Frontal cortex (tissue), 4 donors: Measurements from ENCODE around the gene PAX2. TPM values are rescaled to one million over a fixed set of nuclear protein-coding genes. Genes with fewer than 3 reads are reported as not detected.
A peak's percentile ranks its signal among the peaks of the same experiment; 100 is the strongest.

Source experiments
- DNase-seq, 2 donors: peaks; one replicate each; pipeline ENCODE4 v3.0.0; 2012; ENCODE audit warnings: low spot score in 2 of 2
- FAIRE-seq: peaks from 2 replicates; lab custom pipeline; 2012; peaks lifted over from hg19 to GRCh38; lab: Jason Lieb, UNC
- total RNA-seq: library from RNA; depleted of rRNA; stranded (reverse); fragments of >200 nt; gene quantifications from one replicate; pipeline ENCODE4 v1.2.3, GENCODE V29; 2014
- donor health status: control.
- donor health status: control.
- donor health status: control.

Gene PAX2
- total RNA-seq, 1 donor from 2014 or later = not detected

DNA sequence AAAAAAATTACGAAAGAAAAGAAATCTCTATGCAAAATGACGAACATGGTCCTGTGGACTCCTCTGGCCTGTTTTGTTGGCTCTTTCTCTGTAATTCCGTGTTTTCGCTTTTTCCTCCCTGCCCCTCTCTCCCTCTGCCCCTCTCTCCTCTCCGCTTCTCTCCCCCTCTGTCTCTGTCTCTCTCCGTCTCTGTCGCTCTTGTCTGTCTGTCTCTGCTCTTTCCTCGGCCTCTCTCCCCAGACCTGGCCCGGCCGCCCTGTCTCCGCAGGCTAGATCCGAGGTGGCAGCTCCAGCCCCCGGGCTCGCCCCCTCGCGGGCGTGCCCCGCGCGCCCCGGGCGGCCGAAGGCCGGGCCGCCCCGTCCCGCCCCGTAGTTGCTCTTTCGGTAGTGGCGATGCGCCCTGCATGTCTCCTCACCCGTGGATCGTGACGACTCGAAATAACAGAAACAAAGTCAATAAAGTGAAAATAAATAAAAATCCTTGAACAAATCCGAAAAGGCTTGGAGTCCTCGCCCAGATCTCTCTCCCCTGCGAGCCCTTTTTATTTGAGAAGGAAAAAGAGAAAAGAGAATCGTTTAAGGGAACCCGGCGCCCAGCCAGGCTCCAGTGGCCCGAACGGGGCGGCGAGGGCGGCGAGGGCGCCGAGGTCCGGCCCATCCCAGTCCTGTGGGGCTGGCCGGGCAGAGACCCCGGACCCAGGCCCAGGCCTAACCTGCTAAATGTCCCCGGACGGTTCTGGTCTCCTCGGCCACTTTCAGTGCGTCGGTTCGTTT lies 83.9 kb downstream of the PAX2 start:
- DNase-seq = peak in 1 of 2 donors; percentile 28
- no peak for FAIRE-seq

GRCh38 chr10:100829933-100830727 lies 84.7 kb downstream of the PAX2 start:
- FAIRE-seq (no peak), DNase-seq (no peak)

GRCh38 chr10:100830728-100831111 lies 85.3 kb downstream of the PAX2 start:
- DNase-seq = no peak
- FAIRE-seq = no peak

DNA sequence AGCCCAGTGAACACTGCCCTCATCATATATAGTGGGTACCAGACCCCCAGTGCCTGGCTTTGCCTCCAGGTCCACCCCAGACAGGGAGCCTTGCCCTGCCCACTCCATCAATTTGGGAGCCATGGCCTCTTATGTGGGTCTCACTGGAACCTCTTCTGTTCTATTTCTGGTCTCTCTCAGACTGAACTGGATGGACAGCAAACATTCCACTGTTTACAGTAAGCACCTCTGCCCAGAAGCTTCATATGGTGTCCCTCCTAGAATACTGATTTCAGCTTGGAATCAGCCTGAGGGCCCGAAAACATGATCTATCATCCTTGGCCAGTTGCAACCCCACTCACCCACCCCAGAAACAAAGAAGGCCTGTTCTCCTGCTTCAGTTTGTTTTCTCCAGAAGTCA lies 86.4 kb downstream of the PAX2 start:
- no peak for FAIRE-seq
- DNase-seq = no peak

GRCh38 chr10:100835810-100836209 lies 90.4 kb downstream of the PAX2 start:
- FAIRE-seq = no peak

DNA sequence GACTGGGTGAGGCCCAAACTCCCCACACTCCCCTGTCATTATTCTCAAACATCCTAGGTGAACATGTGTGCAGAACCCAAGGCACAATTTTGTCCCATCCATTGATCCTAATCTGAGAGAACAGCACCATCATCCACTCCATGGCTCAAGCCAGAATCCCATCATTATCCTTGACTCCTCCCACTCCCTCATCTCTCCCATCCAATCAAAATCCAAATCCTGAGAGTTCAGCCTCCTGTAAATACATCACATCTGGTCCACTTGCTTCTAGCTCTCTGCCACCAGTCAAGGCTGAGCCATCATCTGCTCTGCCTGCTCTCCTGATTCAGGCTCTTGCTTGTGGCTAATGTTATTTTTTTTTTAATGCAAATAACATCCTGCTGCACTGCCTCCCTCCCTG lies 91.5 kb downstream of the PAX2 start:
- FAIRE-seq = no peak
- no peak for DNase-seq

More at GRCh38 chr10:100835810-100836209, 90.4 kb downstream of the PAX2 start:
- DNase-seq = no peak

- DNase-seq (no peak), FAIRE-seq (no peak)
Measured at GRCh38 chr10:100837300-100837699, 91.9 kb downstream of the PAX2 start.

GRCh38 chr10:100838986-100839385 lies 93.6 kb downstream of the PAX2 start:
- FAIRE-seq (no peak), DNase-seq (no peak)

DNA sequence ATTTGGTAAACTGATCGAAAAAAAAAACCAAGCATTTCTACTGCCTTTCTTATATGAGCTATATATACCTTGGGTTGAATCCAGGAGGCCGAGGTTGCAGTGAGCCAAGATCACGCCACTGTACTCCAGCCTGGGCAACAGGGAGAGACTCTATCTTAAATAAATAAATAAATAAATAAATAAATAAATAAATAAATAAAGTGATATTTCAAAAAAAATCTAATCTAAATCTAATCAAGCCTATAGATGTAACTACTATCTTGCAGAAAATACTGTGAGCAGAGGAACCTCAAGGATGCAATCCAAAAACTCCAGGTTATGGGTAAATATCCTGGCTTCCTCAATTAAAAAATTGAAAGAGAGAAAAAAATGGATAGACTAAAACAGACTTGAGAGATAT lies 96.1 kb downstream of the PAX2 start:
- FAIRE-seq = no peak
- no peak for DNase-seq

DNA sequence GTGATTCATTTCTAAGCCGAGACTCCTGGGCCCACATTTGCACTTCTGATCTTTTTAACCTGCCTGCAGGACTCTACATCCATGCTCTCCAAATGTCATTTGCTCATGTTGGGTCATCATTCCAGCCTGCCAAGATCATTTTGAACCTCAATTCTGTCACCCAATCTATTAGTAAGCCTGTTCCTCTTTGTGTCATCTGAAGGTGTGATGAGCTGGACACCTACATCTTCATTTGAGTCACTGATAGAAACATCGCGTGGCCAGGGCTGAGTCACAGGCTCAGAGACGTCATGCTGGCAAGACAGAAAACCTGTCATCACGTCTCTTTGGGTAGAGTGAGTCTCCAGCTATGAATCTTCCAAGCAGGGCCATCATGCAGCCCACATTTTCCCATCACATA lies 102.1 kb downstream of the PAX2 start:
- no peak for FAIRE-seq
- no peak for DNase-seq

DNA sequence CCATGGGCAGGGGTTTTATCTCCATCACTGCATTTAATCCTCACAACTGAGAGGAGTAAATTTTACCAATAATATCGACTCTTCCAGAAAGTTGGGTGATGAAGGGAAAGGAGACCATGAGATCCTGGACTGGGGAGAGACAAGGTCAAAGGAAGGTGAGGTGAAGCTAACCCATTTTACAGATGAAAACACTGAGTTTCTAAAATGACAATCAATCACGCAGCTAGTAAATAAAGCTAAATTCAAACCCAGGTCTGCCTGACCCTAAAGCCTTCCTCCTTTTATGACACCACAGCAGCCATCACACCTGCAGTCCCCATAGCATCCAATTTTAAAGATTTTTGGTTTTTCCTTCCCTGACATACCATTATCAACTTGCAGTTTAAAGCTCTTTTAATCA lies 103.4 kb downstream of the PAX2 start:
- no peak for DNase-seq
- FAIRE-seq = no peak

DNA sequence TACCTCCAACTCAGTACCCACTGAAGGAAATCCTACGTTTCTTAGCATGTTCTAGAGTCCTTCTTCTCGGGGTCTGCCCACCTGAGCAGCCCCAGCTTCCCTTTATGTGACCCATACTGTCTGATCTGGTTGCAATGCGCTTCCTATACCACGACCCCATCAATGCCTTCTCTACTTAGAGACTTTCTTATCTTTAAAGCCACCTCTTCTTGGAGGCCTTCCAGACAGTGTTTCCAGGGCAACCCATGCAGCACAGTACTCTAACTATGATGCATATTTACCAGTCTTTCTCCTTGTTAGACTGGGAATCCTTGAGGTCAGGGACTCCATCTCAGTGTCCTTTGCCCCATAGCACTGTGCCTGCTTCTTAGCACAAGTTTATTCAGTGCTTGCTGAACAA lies 112.9 kb downstream of the PAX2 start:
- DNase-seq (no peak), FAIRE-seq (no peak)

DNA sequence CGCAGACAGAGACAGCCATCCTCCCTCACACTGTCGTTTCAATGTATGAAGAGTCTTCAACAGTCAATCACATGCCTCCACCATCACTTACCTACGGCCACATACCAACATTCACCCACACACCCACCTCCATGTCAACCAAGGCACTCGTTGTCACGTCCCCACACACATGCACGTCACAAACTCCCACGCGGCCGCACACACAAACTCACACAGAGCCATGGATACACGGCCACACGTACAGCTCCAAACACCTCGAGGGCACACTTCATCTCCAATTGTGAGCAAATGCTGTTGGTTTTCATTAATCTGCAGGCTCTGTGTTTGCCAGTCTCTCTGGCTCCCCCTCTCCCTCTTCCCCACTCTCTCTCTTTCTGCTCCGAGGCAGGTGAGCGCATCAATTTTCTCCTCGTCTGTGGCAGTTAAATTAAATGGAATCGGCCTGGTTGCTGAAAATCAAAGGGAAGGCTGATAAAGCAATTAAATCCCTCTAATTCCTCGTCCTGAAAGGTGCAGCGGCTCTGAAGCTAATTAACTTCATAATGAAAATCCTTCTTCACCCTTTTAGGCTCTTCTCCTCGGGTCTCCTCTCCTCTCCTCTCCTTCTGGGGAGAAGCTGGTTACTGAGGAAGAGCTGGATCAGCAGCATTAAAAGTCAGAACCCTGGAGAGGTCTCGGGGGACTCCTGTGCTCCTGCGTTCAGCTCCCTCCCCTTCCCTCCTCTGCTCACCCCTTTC lies 113.5 kb downstream of the PAX2 start:
- no peak for DNase-seq
- FAIRE-seq = no peak

- FAIRE-seq (no peak), DNase-seq (no peak)
Measured at GRCh38 chr10:100859484-100859763, 114.0 kb downstream of the PAX2 start.

DNA sequence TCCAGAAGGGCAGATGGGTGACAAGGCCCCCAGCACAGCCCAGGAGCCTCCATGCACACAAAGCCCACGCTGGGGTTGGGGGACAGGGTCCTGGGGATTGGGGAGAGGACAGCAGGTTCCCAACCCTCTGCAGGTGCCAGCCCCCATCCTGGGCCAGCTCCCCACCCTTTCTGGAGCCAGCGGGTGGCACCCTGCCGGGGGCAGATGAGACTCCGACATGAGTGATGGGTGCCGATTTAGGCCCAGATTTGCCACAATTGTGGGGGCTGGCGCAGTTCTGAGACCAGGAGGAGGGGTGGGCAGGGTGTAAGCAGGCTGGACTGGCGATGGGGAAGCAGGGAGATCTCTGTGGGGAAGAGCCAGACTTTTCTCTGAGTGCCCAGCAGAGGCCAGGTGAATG lies 118.1 kb downstream of the PAX2 start:
- FAIRE-seq (no peak), DNase-seq (no peak)

DNA sequence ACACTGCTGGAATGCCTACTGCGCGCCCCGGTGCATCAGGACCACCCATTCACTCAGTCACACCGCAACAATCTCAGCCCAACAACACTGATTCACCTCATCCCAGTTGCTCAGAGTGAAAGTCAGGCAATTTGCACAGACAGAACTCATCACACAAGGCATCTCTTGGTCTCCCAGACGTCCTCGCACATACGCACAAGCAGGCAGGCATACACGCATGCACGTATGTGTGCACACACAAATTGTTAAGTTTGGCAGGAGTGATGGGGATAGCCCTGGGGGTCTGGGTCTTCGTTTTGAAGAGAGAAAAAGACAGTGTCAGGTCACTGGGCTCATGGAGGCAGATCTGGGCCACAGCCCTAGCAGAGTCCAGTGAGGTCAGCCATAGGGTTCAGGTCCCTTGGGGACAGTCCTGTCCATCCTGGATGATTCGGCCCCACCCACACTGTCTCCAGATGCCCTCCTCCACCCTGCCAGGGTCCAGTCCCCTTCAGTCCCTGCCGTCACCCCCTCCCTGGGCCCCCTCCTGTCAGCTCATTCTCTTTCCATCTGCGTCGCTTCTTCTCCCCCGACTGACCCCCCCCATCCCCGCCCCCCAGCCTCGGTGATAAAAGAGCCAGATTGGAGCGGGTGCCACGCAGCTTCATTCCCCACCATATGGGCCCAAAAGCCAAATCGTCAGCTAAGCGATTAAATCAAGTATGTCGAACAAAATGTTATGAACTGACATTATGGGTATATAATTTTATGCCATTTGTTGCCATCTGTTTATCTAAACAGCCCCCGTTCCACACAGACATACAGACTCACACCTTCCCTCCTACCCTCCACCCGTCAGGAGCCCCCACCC lies 118.9 kb downstream of the PAX2 start:
- no peak for FAIRE-seq
- no peak for DNase-seq

GRCh38 chr10:100864978-100865377 lies 119.6 kb downstream of the PAX2 start:
- no peak for FAIRE-seq

DNA sequence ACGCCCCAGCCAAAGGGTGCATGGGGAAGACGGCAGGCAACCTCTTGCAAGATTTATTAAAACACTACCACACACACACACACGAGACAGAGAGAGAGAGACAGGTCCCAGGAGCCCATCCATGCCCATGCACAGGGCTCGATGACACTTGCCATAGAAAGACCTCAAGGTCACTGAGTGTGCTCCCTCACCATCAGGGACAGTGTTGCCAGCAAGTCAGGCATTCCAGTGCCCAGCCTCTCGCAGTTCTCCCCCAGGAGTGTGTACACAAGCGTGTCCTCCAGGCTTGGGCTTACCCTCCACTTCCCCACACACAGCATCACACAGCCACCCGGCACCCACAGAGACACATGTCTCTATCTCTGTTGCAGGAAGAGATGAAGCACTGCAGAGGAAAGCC lies 120.6 kb downstream of the PAX2 start:
- no peak for FAIRE-seq
- DNase-seq = no peak

More at GRCh38 chr10:100864978-100865377, 119.6 kb downstream of the PAX2 start:
- DNase-seq = no peak

- no peak for DNase-seq
- no peak for FAIRE-seq
Measured at GRCh38 chr10:100866575-100867098, 121.3 kb downstream of the PAX2 start.
